ENCODE measurements around the gene TRIM61.
"Not testable (repeated sequence)": the region's sequence is repeated elsewhere in the genome, so short reads cannot be mapped to it uniquely, and the experiment has no call there.

The TRIM61 gene

GRCh38 chr4:164989471-164989870, 12.0 kb upstream of the TRIM61 start:
- no peak for TF ChIP-seq CTCF (conservative IDR thresholded peaks at IDR 0.05; ENCODE audit: low read depth, low read length)
- H3K4me3 ChIP-seq (ENCODE audit: low read length), result no peak overlapping the region
- DNase-seq (ENCODE audit: low read depth), result no peak

GRCh38 chr4:164971929-164972328, 5.5 kb downstream of the TRIM61 start:
- not testable (repeated sequence) for H3K4me3 ChIP-seq (ENCODE audit: low read length); DNase-seq (ENCODE audit: low read depth)

- no peak overlapping the region for H3K4me3 ChIP-seq (ENCODE audit: low read length)
- DNase-seq (ENCODE audit: low read depth), result no peak
- no peak for TF ChIP-seq CTCF (conservative IDR thresholded peaks at IDR 0.05; ENCODE audit: low read depth, low read length)
Measured at GRCh38 chr4:164959896-164960295, 17.6 kb downstream of the TRIM61 start.

- not testable (repeated sequence) for DNase-seq (ENCODE audit: low read depth); H3K4me3 ChIP-seq (ENCODE audit: low read length)
Measured at GRCh38 chr4:164959421-164959820, 18.0 kb downstream of the TRIM61 start.

GRCh38 chr4:164956766-164957643, 20.5 kb downstream of the TRIM61 start:
- H3K4me3 ChIP-seq (ENCODE audit: low read length), result peak overlapping the region; percentile 85
- DNase-seq (ENCODE audit: low read depth), result peak; percentile 40
- no peak for TF ChIP-seq CTCF (conservative IDR thresholded peaks at IDR 0.05; ENCODE audit: low read depth, low read length)

GRCh38 chr4:164955107-164955805, 22.2 kb downstream of the TRIM61 start:
- no peak overlapping the region for H3K4me3 ChIP-seq (ENCODE audit: low read length)
- DNase-seq (ENCODE audit: low read depth), result no peak
- TF ChIP-seq CTCF (conservative IDR thresholded peaks at IDR 0.05; ENCODE audit: low read depth, low read length), result no peak

GRCh38 chr4:164952551-164952950, 24.9 kb downstream of the TRIM61 start:
- DNase-seq (ENCODE audit: low read depth), result no peak
- H3K4me3 ChIP-seq (ENCODE audit: low read length), result no peak overlapping the region
- TF ChIP-seq CTCF (conservative IDR thresholded peaks at IDR 0.05; ENCODE audit: low read depth, low read length), result no peak

Data from retinal pigment epithelial cell (primary cell).